SHP77 (cell line): ENCODE measurements around the gene CCDC149.

ENCODE experiments used
- DNase-seq, 2 experiments: peaks; one replicate each; lab custom pipeline; 2025; lab: John Stamatoyannopoulos, UW

CCDC149 gene

GRCh38 chr4:24775750-24776149 is 137.1 kb downstream of the CCDC149 start:
- no peak for DNase-seq

GRCh38 chr4:24775032-24775605 is 137.7 kb downstream of the CCDC149 start:
- no peak for DNase-seq

GRCh38 chr4:24774452-24774851 is 138.4 kb downstream of the CCDC149 start:
- no peak for DNase-seq

- no peak for DNase-seq
These were observed 139.9 kb downstream of the CCDC149 start for GRCh38 chr4:24772952-24773351.

GRCh38 chr4:24772061-24772705 is 140.7 kb downstream of the CCDC149 start:
- DNase-seq, result no peak

GRCh38 chr4:24771241-24771640 is 141.6 kb downstream of the CCDC149 start:
- DNase-seq, result no peak

- no peak for DNase-seq
These were observed 142.2 kb downstream of the CCDC149 start for GRCh38 chr4:24770667-24771066.

- no peak for DNase-seq
These were observed 142.7 kb downstream of the CCDC149 start for GRCh38 chr4:24770032-24770584.

GRCh38 chr4:24769571-24769970 is 143.3 kb downstream of the CCDC149 start:
- no peak for DNase-seq

- no peak for DNase-seq
These were observed 144.2 kb downstream of the CCDC149 start for GRCh38 chr4:24768604-24769003.

- DNase-seq, result no peak
These were observed 144.8 kb downstream of the CCDC149 start for GRCh38 chr4:24768006-24768405.

GRCh38 chr4:24765376-24765988 is 147.4 kb downstream of the CCDC149 start:
- DNase-seq, result no peak

- no peak for DNase-seq
These were observed 148.5 kb downstream of the CCDC149 start for GRCh38 chr4:24764345-24764744.

GRCh38 chr4:24763631-24764297 is 149.1 kb downstream of the CCDC149 start:
- DNase-seq, result no peak
